CD14-positive monocyte (primary cell): ENCODE measurements around the gene SPATS2L. TPM values are rescaled to one million over a fixed set of nuclear protein-coding genes. Genes with fewer than 3 reads are reported as not detected.

Experiments
- DNase-seq, 3 donors: peaks; one replicate each; pipeline ENCODE4 v3.0.0-alpha.2; 2011 to 2022
- H2AFZ ChIP-seq: 2 replicates; pipeline ENCODE4 v1.6.0; 2012; ENCODE audit warnings: mild to moderate bottlenecking, low read depth, low read length, inconsistent platforms; ENCODE audit not compliant: insufficient read depth, poor library complexity, severe bottlenecking
- H3K27ac ChIP-seq, 2 donors: 1 replicate in 1 of 2; 2 replicates in 1 of 2; pipeline ENCODE4 v1.5.1; 2012 to 2013; ENCODE audit warnings: low read length in 2 of 2, control low read depth in 1 of 2, inconsistent platforms in 1 of 2, low read depth in 1 of 2, mild to moderate bottlenecking in 1 of 2
- H3K27me3 ChIP-seq, 2 donors: one replicate each; pipeline versions ENCODE4 v1.6.0 to v1.6.1; 2011 to 2013; ENCODE audit warnings: low read length in 2 of 2; ENCODE audit not compliant: control insufficient read depth in 2 of 2, insufficient read depth in 2 of 2
- H3K36me3 ChIP-seq, 2 donors: replicated peaks in 1 of 2; 1 replicate in 1 of 2; 2 replicates in 1 of 2; pipeline versions ENCODE4 v1.5.1 to v1.6.1; 2012 to 2013; ENCODE audit warnings: low read length in 2 of 2, control low read depth in 1 of 2, inconsistent platforms in 1 of 2, mild to moderate bottlenecking in 1 of 2; ENCODE audit not compliant: insufficient read depth in 2 of 2, control insufficient read depth in 1 of 2
- H3K4me1 ChIP-seq, 2 donors: 1 replicate in 1 of 2; 2 replicates in 1 of 2; pipeline versions ENCODE4 v1.5.1 to v1.6.1; 2012 to 2013; ENCODE audit warnings: low read length in 2 of 2, control low read depth in 1 of 2, inconsistent platforms in 1 of 2, mild to moderate bottlenecking in 1 of 2, moderate library complexity in 1 of 2; ENCODE audit not compliant: insufficient read depth in 2 of 2, control insufficient read depth in 1 of 2
- H3K4me2 ChIP-seq: replicated peaks from 2 replicates; pipeline ENCODE3; 2012; ENCODE audit warnings: low read length, moderate library complexity, mild to moderate bottlenecking; ENCODE audit not compliant: poor library complexity, severe bottlenecking; ENCODE audit errors: extremely low read depth
- H3K4me3 ChIP-seq, 3 experiments: fragments of 200-600 bp in 1 of 3; sonication (generic) in 1 of 3; replicated peaks in 1 of 3; 1 replicate in 2 of 3; 2 replicates in 1 of 3; pipeline ENCODE4 v1.5.1; 2011 to 2013; ENCODE audit warnings: low read length in 3 of 3, mild to moderate bottlenecking in 3 of 3, control low read depth in 2 of 3, low read depth in 2 of 3, inconsistent platforms in 1 of 3, moderate library complexity in 1 of 3
- H3K79me2 ChIP-seq: 2 replicates; pipeline ENCODE4 v1.6.0; 2012; ENCODE audit warnings: mild to moderate bottlenecking, control low read depth, inconsistent platforms, low read length, moderate library complexity; ENCODE audit not compliant: insufficient read depth
- H3K9ac ChIP-seq: 2 replicates; pipeline ENCODE4 v1.6.0; 2017; ENCODE audit warnings: low read length, mild to moderate bottlenecking; ENCODE audit not compliant: insufficient read depth, poor library complexity, severe bottlenecking
- H3K9me3 ChIP-seq, 2 donors: replicated peaks in 1 of 2; 1 replicate in 1 of 2; 2 replicates in 1 of 2; pipeline versions ENCODE4 v1.5.1 to v1.6.1; 2012 to 2013; ENCODE audit warnings: low read length in 2 of 2, control low read depth in 1 of 2; ENCODE audit not compliant: control insufficient read depth in 1 of 2, insufficient read depth in 1 of 2
- H4K20me1 ChIP-seq: 2 replicates; pipeline ENCODE4 v1.6.0; 2012; ENCODE audit warnings: mild to moderate bottlenecking, low read length, control low read depth, moderate library complexity; ENCODE audit not compliant: insufficient read depth
- H3K27ac Mint-ChIP-seq, 7 donors: one replicate each; pipeline ENCODE4 v1.8.0; 2020; ENCODE audit warnings: mild to moderate bottlenecking in 7 of 7, mixed read lengths in 7 of 7, moderate library complexity in 6 of 7, inconsistent platforms in 2 of 7
- H3K27me3 Mint-ChIP-seq, 3 donors: one replicate each; pipeline ENCODE4 v1.8.0; 2021 to 2022; ENCODE audit warnings: low read depth in 3 of 3, mild to moderate bottlenecking in 3 of 3, mixed read lengths in 3 of 3, moderate library complexity in 3 of 3, inconsistent platforms in 1 of 3
- H3K36me3 Mint-ChIP-seq, 2 donors: one replicate each; pipeline ENCODE4 v1.8.0; 2020; ENCODE audit warnings: mixed read lengths in 2 of 2, inconsistent platforms in 1 of 2, mild to moderate bottlenecking in 1 of 2
- H3K4me1 Mint-ChIP-seq: one replicate; pipeline ENCODE4 v1.8.0; 2020; ENCODE audit warnings: mild to moderate bottlenecking, mixed read lengths
- H3K4me3 Mint-ChIP-seq, 2 donors: one replicate each; pipeline ENCODE4 v1.8.0; 2020; ENCODE audit warnings: mild to moderate bottlenecking in 2 of 2, mixed read lengths in 2 of 2, moderate library complexity in 1 of 2
- H3K9me3 Mint-ChIP-seq, 7 donors: one replicate each; pipeline ENCODE4 v1.8.0; 2020 to 2022; ENCODE audit warnings: mixed read lengths in 7 of 7, mild to moderate bottlenecking in 6 of 7, moderate library complexity in 6 of 7, inconsistent platforms in 2 of 7
- CTCF ChIP-seq: fragments of 200-600 bp; IDR thresholded peaks from one replicate; pipeline ENCODE4 v1.8.0; 2022; ENCODE audit warnings: antibody characterized with exemption, mild to moderate bottlenecking
- whole genome bisulfite sequencing: methylation state at CpG from one replicate; pipeline ENCODE4 v1.1.5; 2013; ENCODE audit warnings: missing lambda C conversion rate; ENCODE audit not compliant: insufficient coverage; 5-methylcytosine and 5-hydroxymethylcytosine counted together
- intact Hi-C, 2 donors: fragments of 100-400 bp; cut with micrococcal nuclease; formaldehyde crosslinking; loops; one replicate each; pipeline versions ENCODE4 v1.15.0 to v1.15.1; 2023
- polyA plus RNA-seq, 3 donors: library from polyadenylated mRNA; depleted of rRNA in 1 of 3; unstranded in 2 of 3; stranded (reverse) in 1 of 3; fragments of 300-500 nt in 2 of 3; fragments of >200 nt in 1 of 3; fragmentation: Illumina TruSeq in 2 of 3; gene quantifications; 1 replicate in 2 of 3; 2 replicates in 1 of 3; pipeline ENCODE4 v1.2.3, GENCODE V29; 2012 to 2021

The SPATS2L gene
- polyA plus RNA-seq, 3 donors, result 2.7 to 5.2 (median 3.2) TPM

GRCh38 chr2:200456567-200456966 lies 150.1 kb downstream of the SPATS2L start:
- H3K9me3 ChIP-seq, result no peaks in the 10 kb centered on the region
- peaks cover 41% of the 10 kb centered on the region for H3K4me1 Mint-ChIP-seq
- H3K36me3 Mint-ChIP-seq, result peaks cover 0 to 2% of the 10 kb centered on the region in 2 donors
- intact Hi-C loops, result no loop called here
- H2AFZ ChIP-seq, result no peak overlapping the region
- no peaks in the 10 kb centered on the region for H3K79me2 ChIP-seq
- H3K9me3 Mint-ChIP-seq, result peaks cover 0 to 3% (median 0%) of the 10 kb centered on the region in 7 donors
- no CpG with 5 or more reads among the region's 2 CpGs for WGBS
- H3K9ac ChIP-seq, result no peak overlapping the region
- H3K27me3 Mint-ChIP-seq, result no peaks in the 10 kb centered on the region
- H4K20me1 ChIP-seq, result no peaks in the 10 kb centered on the region
- H3K27ac Mint-ChIP-seq, result peak overlapping the region in 1 of 7 donors; percentile 19
- no peak overlapping the region for H3K4me2 ChIP-seq
- H3K27me3 ChIP-seq, result no peaks in the 10 kb centered on the region
- no peak for DNase-seq
- peaks cover 26 to 37% of the 10 kb centered on the region in 2 donors for H3K4me1 ChIP-seq
- TF ChIP-seq CTCF, result no peak
- no peaks in the 10 kb centered on the region for H3K36me3 ChIP-seq
- no peak overlapping the region for H3K4me3 Mint-ChIP-seq
- H3K4me3 ChIP-seq, result no peak overlapping the region
- peak overlapping the region in 1 of 2 donors; percentile 49 for H3K27ac ChIP-seq

GRCh38 chr2:200459101-200459500 lies 152.6 kb downstream of the SPATS2L start:
- H3K27ac Mint-ChIP-seq, result no peak overlapping the region
- DNase-seq, result no peak
- peaks cover 28% of the 10 kb centered on the region for H3K4me1 Mint-ChIP-seq
- H3K36me3 Mint-ChIP-seq, result peaks cover 0 to 4% of the 10 kb centered on the region in 2 donors
- intact Hi-C loops, result no loop called here
- WGBS, result 50% methylated on average over 2 of the region's 3 CpGs
- Histone ChIP-seq H3K27me3 (no peaks in the 10 kb centered on the region), H3K27ac (no peak overlapping the region), H3K4me2 (no peak overlapping the region), H4K20me1 (no peaks in the 10 kb centered on the region), H3K79me2 (no peaks in the 10 kb centered on the region), H3K4me3 (no peak overlapping the region), H3K9ac (no peak overlapping the region), H2AFZ (no peak overlapping the region), H3K4me1 (peaks cover 22 to 27% of the 10 kb centered on the region in 2 donors), H3K36me3 (no peaks in the 10 kb centered on the region), H3K9me3 (no peaks in the 10 kb centered on the region)
- no peak for TF ChIP-seq CTCF
- no peaks in the 10 kb centered on the region for H3K27me3 Mint-ChIP-seq
- no peaks in the 10 kb centered on the region for H3K9me3 Mint-ChIP-seq
- H3K4me3 Mint-ChIP-seq, result no peak overlapping the region
